ENCODE data around the gene FLII.

Gene FLII

GRCh38 chr17:18206962-18207361 lies 51.6 kb downstream of the FLII start:
- DNase-seq (ENCODE audit: low read depth), result no peak
- TF ChIP-seq, protein P1, sequence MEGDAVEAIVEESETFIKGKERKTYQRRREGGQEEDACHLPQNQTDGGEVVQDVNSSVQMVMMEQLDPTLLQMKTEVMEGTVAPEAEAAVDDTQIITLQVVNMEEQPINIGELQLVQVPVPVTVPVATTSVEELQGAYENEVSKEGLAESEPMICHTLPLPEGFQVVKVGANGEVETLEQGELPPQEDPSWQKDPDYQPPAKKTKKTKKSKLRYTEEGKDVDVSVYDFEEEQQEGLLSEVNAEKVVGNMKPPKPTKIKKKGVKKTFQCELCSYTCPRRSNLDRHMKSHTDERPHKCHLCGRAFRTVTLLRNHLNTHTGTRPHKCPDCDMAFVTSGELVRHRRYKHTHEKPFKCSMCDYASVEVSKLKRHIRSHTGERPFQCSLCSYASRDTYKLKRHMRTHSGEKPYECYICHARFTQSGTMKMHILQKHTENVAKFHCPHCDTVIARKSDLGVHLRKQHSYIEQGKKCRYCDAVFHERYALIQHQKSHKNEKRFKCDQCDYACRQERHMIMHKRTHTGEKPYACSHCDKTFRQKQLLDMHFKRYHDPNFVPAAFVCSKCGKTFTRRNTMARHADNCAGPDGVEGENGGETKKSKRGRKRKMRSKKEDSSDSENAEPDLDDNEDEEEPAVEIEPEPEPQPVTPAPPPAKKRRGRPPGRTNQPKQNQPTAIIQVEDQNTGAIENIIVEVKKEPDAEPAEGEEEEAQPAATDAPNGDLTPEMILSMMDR (IDR thresholded peaks at IDR 0.05; ENCODE audit: insufficient read depth, low read depth, low read length, missing control alignments), result no peak
- no peak overlapping the region for H3K4me3 ChIP-seq (ENCODE audit: low read depth, low read length)

DNA sequence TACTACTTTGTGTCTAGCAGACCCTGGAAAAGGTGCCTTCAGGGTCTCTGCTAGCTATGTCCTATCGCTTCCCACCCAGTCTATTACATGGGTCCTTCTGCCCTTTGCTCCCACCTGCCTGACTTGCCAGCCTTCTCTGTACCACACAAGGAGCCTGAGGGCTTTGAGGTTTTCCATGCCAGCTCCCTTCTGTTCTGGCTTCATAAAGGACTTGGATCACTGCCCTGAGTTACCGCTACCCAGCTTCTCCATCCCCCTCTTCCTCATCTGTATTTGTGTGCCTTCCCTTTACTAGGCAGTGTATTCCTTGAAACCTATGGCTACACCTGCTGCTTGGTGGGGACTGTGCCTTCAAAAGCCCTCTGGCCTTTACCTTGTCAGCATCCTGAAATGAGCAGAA lies 52.7 kb downstream of the FLII start:
- H3K4me3 ChIP-seq (ENCODE audit: low read depth, low read length), result no peak overlapping the region
- TF ChIP-seq, protein P1 (IDR thresholded peaks at IDR 0.05; ENCODE audit: insufficient read depth, low read depth, low read length, missing control alignments), result no peak

DNA sequence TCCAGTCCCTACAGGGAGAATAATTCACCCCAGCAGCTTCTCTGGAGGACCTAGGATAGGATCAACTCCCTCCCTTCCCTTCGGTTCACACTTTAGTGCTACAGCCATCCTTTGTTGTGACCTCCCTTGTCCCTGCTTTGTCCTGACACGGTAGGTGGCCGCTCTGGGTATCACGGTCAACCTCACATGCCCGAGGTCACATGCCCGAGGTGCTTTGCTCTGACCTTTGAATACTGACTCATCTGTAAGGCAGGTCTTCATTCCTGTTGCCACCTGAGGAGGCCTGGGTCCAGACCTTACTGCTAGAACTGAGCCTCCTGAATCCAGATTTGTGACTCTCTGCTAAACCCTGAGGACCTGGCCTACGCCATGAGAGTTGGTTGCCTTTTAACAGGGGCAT lies 55.2 kb downstream of the FLII start:
- H3K4me3 ChIP-seq (ENCODE audit: low read depth, low read length), result no peak overlapping the region
- TF ChIP-seq, protein P1 (IDR thresholded peaks at IDR 0.05; ENCODE audit: insufficient read depth, low read depth, low read length, missing control alignments), result no peak
- no peak for DNase-seq (ENCODE audit: low read depth)

More for the DNA sequence above, 52.7 kb downstream of the FLII start:
- DNase-seq (ENCODE audit: low read depth), result no peak

DNA sequence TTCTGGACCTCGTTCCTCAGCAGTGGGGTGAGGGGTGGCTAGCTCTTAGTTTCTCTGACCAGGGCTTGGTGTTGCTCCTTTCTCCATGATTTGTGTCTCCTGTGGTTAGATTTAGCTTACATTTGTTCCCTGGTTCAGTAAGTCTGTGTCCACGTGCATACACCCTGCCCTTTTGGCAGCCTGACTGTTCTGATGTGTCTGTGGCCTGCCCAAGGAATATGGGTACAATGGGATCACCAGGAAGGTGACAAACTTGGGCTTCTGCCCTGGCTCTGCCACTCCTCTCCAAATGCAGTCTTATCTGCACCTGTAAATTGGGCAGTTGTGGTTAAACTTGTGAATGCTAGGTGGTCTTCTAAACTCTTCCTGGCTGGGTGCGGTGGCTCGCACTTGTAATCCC lies 57.4 kb downstream of the FLII start:
- H3K4me3 ChIP-seq (ENCODE audit: low read depth, low read length), result no peak overlapping the region
- DNase-seq (ENCODE audit: low read depth), result no peak
- TF ChIP-seq, protein P1 (IDR thresholded peaks at IDR 0.05; ENCODE audit: insufficient read depth, low read depth, low read length, missing control alignments), result no peak

- no peak overlapping the region for H3K4me3 ChIP-seq (ENCODE audit: low read depth, low read length)
- DNase-seq (ENCODE audit: low read depth), result no peak
- TF ChIP-seq, protein P1 (IDR thresholded peaks at IDR 0.05; ENCODE audit: insufficient read depth, low read depth, low read length, missing control alignments), result no peak
Measured at GRCh38 chr17:18198530-18198929, 60.0 kb downstream of the FLII start.

DNA sequence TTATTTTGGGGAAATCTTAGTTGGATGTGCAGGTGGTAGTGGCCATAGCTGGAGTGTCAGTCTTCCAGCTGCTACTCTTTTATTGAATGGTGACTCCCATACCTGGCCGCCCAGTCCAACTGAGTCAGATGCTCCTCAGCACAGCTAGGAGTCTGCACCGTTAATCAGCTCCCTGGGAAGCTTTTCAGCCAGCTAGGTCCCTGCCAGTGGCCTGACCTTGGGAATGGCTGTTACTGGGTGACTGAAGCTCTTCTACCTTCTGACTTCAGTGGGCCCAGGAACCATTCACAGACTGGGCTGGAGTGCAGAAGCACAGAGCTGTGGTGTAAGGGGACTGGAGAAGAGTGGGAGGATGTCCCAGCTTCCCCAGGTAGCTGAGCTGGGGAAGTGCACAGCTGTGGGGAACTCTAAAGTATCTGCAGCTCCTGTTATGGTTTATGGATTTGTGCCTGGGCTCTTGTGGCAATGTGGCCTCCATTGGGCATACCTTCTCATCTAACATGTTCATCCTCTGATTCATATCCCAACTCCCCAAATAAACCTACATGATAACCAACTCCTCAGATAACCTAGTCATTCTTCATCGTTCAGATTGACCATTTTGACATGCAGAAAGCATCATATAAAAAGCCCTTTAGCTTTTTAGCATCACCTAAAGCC lies 60.9 kb downstream of the FLII start:
- TF ChIP-seq, protein P1 (IDR thresholded peaks at IDR 0.05; ENCODE audit: insufficient read depth, low read depth, low read length, missing control alignments), result no peak
- no peak for DNase-seq (ENCODE audit: low read depth)
- H3K4me3 ChIP-seq (ENCODE audit: low read depth, low read length), result no peak overlapping the region

DNA sequence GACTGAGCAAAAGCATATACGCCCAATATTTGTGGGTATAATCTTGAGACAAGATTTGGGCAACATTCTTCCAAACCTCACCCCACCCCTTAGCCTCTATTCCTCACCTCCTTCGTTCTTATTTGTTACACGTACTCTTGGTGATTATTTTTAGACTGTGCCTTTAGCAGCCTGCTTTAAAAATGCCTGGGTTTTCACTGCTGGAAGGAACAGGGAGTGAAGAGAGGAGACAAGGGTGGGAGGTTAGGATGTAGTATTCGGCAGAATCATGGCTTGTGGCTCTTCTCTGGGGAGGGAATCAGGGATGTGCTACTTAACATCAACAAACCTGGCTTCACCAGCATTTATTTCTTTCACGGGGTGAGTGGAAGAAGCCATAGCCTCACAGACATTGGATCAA lies 63.3 kb downstream of the FLII start:
- no peak overlapping the region for H3K4me3 ChIP-seq (ENCODE audit: low read depth, low read length)
- TF ChIP-seq, protein P1 (IDR thresholded peaks at IDR 0.05; ENCODE audit: insufficient read depth, low read depth, low read length, missing control alignments), result no peak
- DNase-seq (ENCODE audit: low read depth), result no peak
